Heart left ventricle (tissue), 16 donors: ENCODE measurements around the gene SEPTIN7. TPM values are rescaled to one million over a fixed set of nuclear protein-coding genes. Genes with fewer than 3 reads are reported as not detected.
A peak's percentile ranks its signal among the peaks of the same experiment; 100 is the strongest.

Experiments
- ATAC-seq, 4 donors: fragments of 200-7000 bp; cut with Tn5 transposase; one replicate each; pipeline ENCODE4 v1.9.1; 2020 to 2022; ENCODE audit warnings: moderate library complexity in 4 of 4, mild to moderate bottlenecking in 3 of 4, moderate number of reproducible peaks in 1 of 4
- DNase-seq, 5 donors: peaks; one replicate each; pipeline ENCODE4 v3.0.0-alpha.2; 2020
- H3K27ac ChIP-seq, 12 donors: fragments of 200-600 bp; sonication (generic) in 4 of 12; one replicate each; pipeline versions ENCODE4 v1.5.0 to v1.8.0; 2016 to 2022; ENCODE audit warnings: mild to moderate bottlenecking in 2 of 12
- H3K27me3 ChIP-seq, 9 donors: fragments of 200-600 bp; sonication (generic) in 2 of 9; one replicate each; pipeline versions ENCODE4 v1.5.1 to v1.8.0; 2016 to 2022; ENCODE audit warnings: mild to moderate bottlenecking in 3 of 9
- H3K36me3 ChIP-seq, 9 donors: fragments of 200-600 bp; sonication (generic) in 2 of 9; one replicate each; pipeline versions ENCODE4 v1.5.0 to v1.8.0; 2018 to 2022; ENCODE audit warnings: mild to moderate bottlenecking in 2 of 9
- H3K4me1 ChIP-seq, 12 donors: fragments of 200-600 bp; sonication (generic) in 4 of 12; one replicate each; pipeline versions ENCODE4 v1.5.0 to v1.8.0; 2016 to 2022; ENCODE audit warnings: mild to moderate bottlenecking in 3 of 12
- H3K4me3 ChIP-seq, 12 donors: fragments of 200-600 bp; sonication (generic) in 4 of 12; one replicate each; pipeline versions ENCODE4 v1.5.0 to v1.8.0; 2017 to 2022; ENCODE audit warnings: mild to moderate bottlenecking in 9 of 12, moderate library complexity in 4 of 12
- H3K9me3 ChIP-seq, 12 donors: fragments of 200-600 bp; sonication (generic) in 4 of 12; one replicate each; pipeline versions ENCODE4 v1.5.0 to v1.8.0; 2016 to 2022; ENCODE audit warnings: mild to moderate bottlenecking in 1 of 12
- POLR2A ChIP-seq, 2 donors: fragments of 450-650 bp; IDR thresholded peaks; one replicate each; pipeline ENCODE4 v1.6.1; 2017; ENCODE audit warnings: antibody characterized with exemption in 2 of 2, mild to moderate bottlenecking in 2 of 2, moderate library complexity in 2 of 2
- WGBS, 4 donors: extraction: QIAGEN DNeasy Blood & Tissue Kit in 2 of 4; methylation state at CpG; one replicate each; pipeline versions ENCODE4 v1.1.5 to v1.1.7; 2013 to 2018; 5-methylcytosine and 5-hydroxymethylcytosine counted together
- intact Hi-C, 10 donors: fragments of 100-400 bp; cut with DNase I; formaldehyde crosslinking; loops; one replicate each; pipeline versions ENCODE4 v1.11.1 to v1.14.2; 2022
- polyA plus RNA-seq, 2 donors: library from polyadenylated mRNA; stranded (reverse); fragments of 200-250 nt; gene quantifications; one replicate each; pipeline ENCODE4 v1.2.3, GENCODE V29; 2013
- total RNA-seq, 9 donors: library from RNA; depleted of rRNA in 2 of 9; stranded (reverse); fragments of >200 nt in 2 of 9; fragmentation: NEBNext Ultra II Directional in 3 of 9; extraction: Animal tissue kit (Norgen Biotek cat#: 25700) in 3 of 9; gene quantifications; one replicate each; pipeline versions ENCODE4 v1.1.0 to v1.2.4, GENCODE V29; 2016 to 2023
- TF ChIP-seq, protein P1 (sequence below), 12 donors: fragments of 200-600 bp; sonication (generic) in 4 of 12; IDR thresholded peaks; one replicate each; pipeline versions ENCODE4 v1.5.0 to v1.8.0; 2018 to 2022; ENCODE audit warnings: antibody characterized with exemption in 12 of 12, mild to moderate bottlenecking in 5 of 12
- donor health status: ischemic (EF 13 %, LVEDD 7.1; RV severe dilation, severe dysfunction).
- donor health status: healthy with polysubstance abuse.
- donor health status: DM: no; HTN: yes; CAD: no.
- donor health status: DM: no; HTN: no; CAD: no.
- donor health status: ischemic (EF 25% LVEDD 6.9; RV normal size, moderate dysfunction).
- donor health status: ischemic (EF 25% LVEDD 5.7; RV mildly dilated, moderate dysfunction).
- donor health status: healthy.
- donor health status: DM: yes; HTN: yes; CAD: no.
- donor health status: ischemic (EF 35%, LVEDD 5.7; RV mildly dilated, moderate dysfunction).
- donor health status: nonischemic (EF 11% LVEDD 7.7; RV severe dilation, severe dysfunction).
- donor health status: DM: yes; HTN: yes; CAD: no.
- donor health status: PGD.
- donor health status: ischemic (EF 29% LVEDD 5.4; RV normal size, mild dysfunction).
- donor health status: nonischemic (EF 23%, LVEDD 6.1; RV moderate dilation, normal function).

The SEPTIN7 gene
- total and polyA plus RNA-seq, 11 donors, result 119 to 232 (median 200) TPM

DNA sequence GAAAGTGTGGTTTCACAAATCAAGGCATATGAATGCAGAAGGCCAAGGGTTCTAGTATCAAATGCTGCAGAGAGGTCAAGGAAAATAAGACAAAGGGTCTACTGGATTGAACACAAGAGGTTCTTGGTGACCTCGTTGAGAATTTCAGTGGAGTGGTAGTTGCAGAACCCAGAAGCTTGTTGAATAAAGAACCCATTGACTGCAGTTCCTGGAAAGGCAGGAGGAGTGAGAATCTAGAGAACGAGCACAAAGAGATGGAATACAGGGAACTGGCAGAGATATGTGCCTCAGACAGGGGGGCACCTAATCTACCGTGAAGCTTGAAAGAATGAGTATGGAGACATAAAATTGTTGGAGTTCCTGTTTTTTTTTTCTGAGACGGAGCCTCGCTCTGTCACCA, 3.5 kb upstream of the SEPTIN7 start:
- Histone ChIP-seq H3K36me3 (no peaks in the 10 kb centered on the region), H3K9me3 (no peaks in the 10 kb centered on the region), H3K4me3 (no peak overlapping the region), H3K4me1 (peaks cover 0 to 34% (median 19%) of the 10 kb centered on the region in 12 donors), H3K27ac (no peak overlapping the region), H3K27me3 (no peaks in the 10 kb centered on the region)
- WGBS, 4 donors, result 87 to 95% (median 94%) methylated on average over 5 of the region's 5 CpGs
- no peak for DNase-seq
- TF ChIP-seq POLR2A (IDR thresholded peaks at IDR 0.05), result no peak
- TF ChIP-seq, protein P1, sequence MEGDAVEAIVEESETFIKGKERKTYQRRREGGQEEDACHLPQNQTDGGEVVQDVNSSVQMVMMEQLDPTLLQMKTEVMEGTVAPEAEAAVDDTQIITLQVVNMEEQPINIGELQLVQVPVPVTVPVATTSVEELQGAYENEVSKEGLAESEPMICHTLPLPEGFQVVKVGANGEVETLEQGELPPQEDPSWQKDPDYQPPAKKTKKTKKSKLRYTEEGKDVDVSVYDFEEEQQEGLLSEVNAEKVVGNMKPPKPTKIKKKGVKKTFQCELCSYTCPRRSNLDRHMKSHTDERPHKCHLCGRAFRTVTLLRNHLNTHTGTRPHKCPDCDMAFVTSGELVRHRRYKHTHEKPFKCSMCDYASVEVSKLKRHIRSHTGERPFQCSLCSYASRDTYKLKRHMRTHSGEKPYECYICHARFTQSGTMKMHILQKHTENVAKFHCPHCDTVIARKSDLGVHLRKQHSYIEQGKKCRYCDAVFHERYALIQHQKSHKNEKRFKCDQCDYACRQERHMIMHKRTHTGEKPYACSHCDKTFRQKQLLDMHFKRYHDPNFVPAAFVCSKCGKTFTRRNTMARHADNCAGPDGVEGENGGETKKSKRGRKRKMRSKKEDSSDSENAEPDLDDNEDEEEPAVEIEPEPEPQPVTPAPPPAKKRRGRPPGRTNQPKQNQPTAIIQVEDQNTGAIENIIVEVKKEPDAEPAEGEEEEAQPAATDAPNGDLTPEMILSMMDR (IDR thresholded peaks at IDR 0.05), result no peak
- intact Hi-C loops, result loop anchor here in 1 of 10 donors (5.0 kb wide), 1 partner anchor 40 kb away; no protein-coding TSS in a partner anchor
- ATAC-seq, result no peak

DNA sequence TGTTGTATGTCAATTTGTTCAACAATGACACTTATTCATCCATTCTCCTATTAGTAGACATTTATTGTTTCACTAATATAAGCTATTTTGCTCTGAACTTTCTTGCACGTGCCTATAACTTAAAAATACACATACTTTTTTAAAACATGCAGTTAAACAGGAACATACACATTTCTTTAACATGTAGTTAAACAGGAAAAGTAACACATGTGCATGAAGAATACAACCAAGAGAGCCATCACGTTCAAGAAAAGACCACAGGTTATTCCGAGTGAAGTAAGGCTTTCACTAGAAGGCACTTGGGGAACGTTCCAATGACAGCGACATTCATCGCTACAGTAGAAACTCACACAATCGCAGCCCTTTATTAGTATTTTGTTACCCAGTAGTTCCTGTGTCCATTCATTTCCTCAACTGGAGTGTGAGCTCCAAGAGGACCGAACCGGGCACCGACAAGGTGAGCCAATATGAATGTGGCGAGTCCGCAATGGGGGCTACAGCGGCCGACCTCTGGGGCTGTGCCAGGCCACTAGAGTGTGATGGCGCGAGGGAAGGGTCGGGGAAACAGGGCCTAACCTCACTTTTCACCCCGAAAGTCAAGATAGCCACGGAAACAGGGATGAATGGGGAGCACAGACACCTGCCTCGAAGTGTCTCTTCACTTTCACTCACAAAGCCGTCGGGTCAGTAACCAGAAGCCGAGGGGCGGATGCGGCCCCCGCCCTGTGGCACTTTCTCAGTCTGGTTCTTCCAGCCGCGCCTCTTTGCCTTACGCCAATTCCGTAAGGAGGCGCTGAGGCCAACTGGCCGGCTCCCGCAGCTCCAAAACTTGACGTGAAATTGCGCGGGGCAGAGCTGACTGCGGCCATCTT, 775 bp upstream of the SEPTIN7 start:
- Histone ChIP-seq H3K36me3 (no peaks in the 10 kb centered on the region), H3K9me3 (no peaks in the 10 kb centered on the region), H3K27me3 (no peaks in the 10 kb centered on the region), H3K4me3 (peak overlapping the region; percentile 58 to 95 (median 86)), H3K4me1 (peaks cover 0 to 43% (median 25%) of the 10 kb centered on the region in 12 donors), H3K27ac (peak overlapping the region; percentile 90 to 99 (median 97))
- DNase-seq, result peak; percentile 90 to 93 (median 91)
- intact Hi-C loops, result loop anchor here (2.0 to 10.0 kb wide), 15 partner anchors 38 to 107 kb away; no protein-coding TSS in a partner anchor
- peak; percentile 75 to 82 (median 76) for ATAC-seq
- TF ChIP-seq, protein P1 (IDR thresholded peaks at IDR 0.05), result no peak
- no peak for TF ChIP-seq POLR2A (IDR thresholded peaks at IDR 0.05)
- WGBS, 4 donors, result 1 to 3% (median 2%) methylated on average over 28 to 37 of the region's 37 CpGs

DNA sequence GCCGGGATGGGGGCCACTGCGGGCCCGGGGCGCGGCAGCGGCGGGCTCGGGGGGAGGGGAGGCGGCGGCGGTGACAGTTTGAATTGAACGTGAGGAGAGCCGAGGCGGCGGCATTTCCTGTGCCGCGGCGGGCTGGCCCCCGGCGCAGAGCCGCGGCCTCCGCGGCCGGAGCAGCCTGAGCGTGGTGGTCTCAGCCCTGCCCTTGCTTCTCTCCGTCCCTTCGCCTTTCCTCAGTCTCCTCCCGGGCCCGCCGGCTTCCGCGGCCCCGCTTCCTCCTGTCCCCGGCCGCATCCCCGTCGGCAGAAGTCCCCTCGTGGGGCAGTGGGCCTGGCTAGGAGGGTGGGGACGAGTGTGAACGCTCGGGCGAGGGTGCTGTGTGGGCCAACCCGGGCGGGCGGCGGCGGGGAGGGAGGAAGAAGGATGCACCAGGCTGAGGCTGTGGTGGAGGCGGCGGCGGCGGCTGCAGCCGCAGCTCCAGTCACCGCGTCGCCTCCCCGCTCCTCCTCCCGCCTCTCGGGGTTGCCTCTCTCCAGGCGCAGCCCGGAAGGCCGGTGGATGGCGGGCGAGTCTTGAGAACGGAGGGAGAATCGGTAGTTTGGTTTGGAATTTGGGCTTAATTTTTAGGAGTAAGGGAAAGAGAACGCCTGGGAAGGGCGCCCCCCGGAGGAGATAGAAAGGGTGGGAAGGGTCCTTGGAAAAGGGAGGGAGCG, 690 bp downstream of the SEPTIN7 start:
- DNase-seq (peak; percentile 74 to 87 (median 76)), ATAC-seq (peak in 3 of 4 donors; percentile 23 to 65 (median 59))
- Histone ChIP-seq H3K4me3 (peak overlapping the region; percentile 58 to 95 (median 88)), H3K27ac (peak overlapping the region; percentile 90 to 99 (median 97)), H3K4me1 (peaks cover 0 to 58% (median 36%) of the 10 kb centered on the region in 12 donors), H3K36me3 (no peaks in the 10 kb centered on the region), H3K9me3 (no peaks in the 10 kb centered on the region), H3K27me3 (no peaks in the 10 kb centered on the region)
- intact Hi-C loops, result loop anchor here (2.0 to 10.0 kb wide), 15 partner anchors 39 to 106 kb away; no protein-coding TSS in a partner anchor
- TF ChIP-seq, protein P1 (IDR thresholded peaks at IDR 0.05), result peak; percentile 46 to 79 (median 64)
- TF ChIP-seq POLR2A (IDR thresholded peaks at IDR 0.05), result no peak
- 0 to 2% (median 0%) methylated on average over 34 to 70 of the region's 70 CpGs for WGBS, 4 donors
